HepG2 (cell line): ENCODE measurements around the gene MYOM1. TPM values are rescaled to one million over a fixed set of nuclear protein-coding genes. Genes with fewer than 3 reads are reported as not detected.
A peak's percentile ranks its signal among the peaks of the same experiment; 100 is the strongest.

Source experiments
- ATAD3A ChIP-seq: sonication (generic); formaldehyde crosslinking; IDR thresholded peaks from 2 replicates; pipeline ENCODE4 v1.4.0; 2020; ENCODE audit warnings: missing genetic modification reagents
- EED ChIP-seq: sonication (generic); formaldehyde crosslinking; IDR thresholded peaks from 2 replicates; pipeline ENCODE4 v1.5.0; 2020; ENCODE audit warnings: mild to moderate bottlenecking, missing genetic modification reagents
- GATAD2A ChIP-seq: IDR thresholded peaks from 2 replicates; pipeline ENCODE4 v1.6.1; 2016
- HNRNPH1 ChIP-seq: fragments of 200-400 bp; formaldehyde crosslinking; optimal IDR thresholded peaks from 2 replicates; pipeline ENCODE3; 2017; ENCODE audit warnings: mild to moderate bottlenecking, low read depth, low read length
- IRF9 ChIP-seq: sonication (generic); formaldehyde crosslinking; IDR thresholded peaks from 2 replicates; pipeline ENCODE4 v1.8.0; 2022; ENCODE audit warnings: missing genetic modification reagents, mild to moderate bottlenecking, borderline replicate concordance
- JUNB ChIP-seq: sonication (generic); formaldehyde crosslinking; IDR thresholded peaks from 2 replicates; pipeline ENCODE4 v1.8.0; 2022; ENCODE audit warnings: missing genetic modification reagents, mild to moderate bottlenecking, borderline replicate concordance
- MBD4 ChIP-seq: IDR thresholded peaks from 2 replicates; pipeline ENCODE4 v1.6.1; 2012; ENCODE audit warnings: low read length, inconsistent platforms, borderline replicate concordance
- NR2F1 ChIP-seq, 2 experiments: fragments of 450-650 bp in 1 of 2; formaldehyde crosslinking in 1 of 2; IDR thresholded peaks; 2 replicates each; pipeline versions ENCODE4 v1.5.0 to v1.6.1; 2016 to 2020; ENCODE audit warnings: mild to moderate bottlenecking in 1 of 2, missing compliant biosample characterization in 1 of 2, missing genetic modification reagents in 1 of 2, moderate library complexity in 1 of 2
- POGZ ChIP-seq: sonication (generic); formaldehyde crosslinking; IDR thresholded peaks from 2 replicates; pipeline ENCODE4 v1.4.0; 2020; ENCODE audit warnings: mild to moderate bottlenecking, missing genetic modification reagents
- STAG1 ChIP-seq: sonication (generic); formaldehyde crosslinking; IDR thresholded peaks from 2 replicates; pipeline ENCODE4 v1.4.0; 2020; ENCODE audit warnings: missing genetic modification reagents
- TEAD2 ChIP-seq: sonication (generic); formaldehyde crosslinking; IDR thresholded peaks from 2 replicates; pipeline ENCODE4 v1.9.0; 2021; ENCODE audit warnings: missing genetic modification reagents
- THAP11 ChIP-seq: IDR thresholded peaks from 2 replicates; pipeline ENCODE4 v1.6.1; 2016; ENCODE audit warnings: missing biosample characterization, missing genetic modification reagents
- ZBTB2 ChIP-seq: sonication (generic); formaldehyde crosslinking; IDR thresholded peaks from 2 replicates; pipeline ENCODE4 v1.8.0; 2022; ENCODE audit warnings: low read depth, missing genetic modification reagents
- ZBTB21 ChIP-seq: sonication (generic); formaldehyde crosslinking; IDR thresholded peaks from 2 replicates; pipeline ENCODE4 v1.4.0; 2020; ENCODE audit warnings: missing genetic modification reagents
- ZNF17 ChIP-seq: sonication (generic); formaldehyde crosslinking; IDR thresholded peaks from 2 replicates; pipeline ENCODE4 v1.5.0; 2020; ENCODE audit warnings: mild to moderate bottlenecking, missing genetic modification reagents
- ZNF207 ChIP-seq: fragments of 450-650 bp; IDR thresholded peaks from 2 replicates; pipeline ENCODE4 v1.6.1; 2016; ENCODE audit warnings: antibody characterized with exemption, borderline replicate concordance
- ZNF224 ChIP-seq: sonication (generic); formaldehyde crosslinking; IDR thresholded peaks from 2 replicates; pipeline ENCODE4 v1.5.0; 2020; ENCODE audit warnings: mild to moderate bottlenecking, missing genetic modification reagents
- ZNF234 ChIP-seq: sonication (generic); formaldehyde crosslinking; conservative IDR thresholded peaks from 2 replicates; pipeline ENCODE4 v1.5.1; 2020; ENCODE audit warnings: mild to moderate bottlenecking, missing genetic modification reagents
- ZNF383 ChIP-seq: sonication (generic); formaldehyde crosslinking; IDR thresholded peaks from 2 replicates; pipeline ENCODE4 v1.4.0; 2020; ENCODE audit warnings: missing genetic modification reagents, mild to moderate bottlenecking, borderline replicate concordance
- ZNF572 ChIP-seq: sonication (generic); formaldehyde crosslinking; IDR thresholded peaks from 2 replicates; pipeline ENCODE4 v1.5.1; 2020; ENCODE audit warnings: mild to moderate bottlenecking, missing genetic modification reagents
- ZNF788 ChIP-seq: sonication (generic); formaldehyde crosslinking; IDR thresholded peaks from 2 replicates; pipeline ENCODE4 v1.5.0; 2020; ENCODE audit warnings: mild to moderate bottlenecking, missing genetic modification reagents, borderline replicate concordance
- ZNF792 ChIP-seq: IDR thresholded peaks from 2 replicates; pipeline ENCODE4 v1.6.1; 2016
- ZSCAN5A ChIP-seq: sonication (generic); formaldehyde crosslinking; IDR thresholded peaks from 2 replicates; pipeline ENCODE4 v1.8.0; 2022; ENCODE audit warnings: mild to moderate bottlenecking, missing genetic modification reagents, borderline replicate concordance
- polyA plus RNA-seq, 8 experiments: library from polyadenylated mRNA; depleted of rRNA in 3 of 8; stranded (reverse) in 7 of 8; unstranded in 1 of 8; fragments of >200 nt; fragmentation: Illumina TruSeq in 4 of 8; extraction: Trizol in 4 of 8; gene quantifications; 2 replicates each; pipeline versions ENCODE4 v1.2.1 to v1.2.3, GENCODE V29; 2011 to 2016; ENCODE audit warnings: low read depth in 4 of 8, missing spikeins in 1 of 8, mixed read lengths in 1 of 8; ENCODE audit not compliant: insufficient read depth in 1 of 8
- total RNA-seq, 5 experiments: library from RNA; depleted of rRNA; stranded (reverse); fragments of >200 nt; fragmentation: Illumina TruSeq; extraction: Trizol; gene quantifications; 2 replicates each; pipeline ENCODE4 v1.2.3, GENCODE V29; 2016; ENCODE audit warnings: low read depth in 1 of 5
- TF ChIP-seq, protein P1 (sequence below): sonication (generic); formaldehyde crosslinking; IDR thresholded peaks from 2 replicates; pipeline ENCODE4 v1.8.1; 2022; ENCODE audit warnings: low read depth, mild to moderate bottlenecking, missing genetic modification reagents

The MYOM1 gene
- total and polyA plus RNA-seq, 2 of the 13 experiments (the other 11 are each of a cell fraction or from before 2014, with no cell fraction given): 0.46 to 0.98 TPM

- TF ChIP-seq EED (no peak), THAP11 (CRISPR knock-in tag) (peak; percentile 81), ZBTB21 (CRISPR knock-in tag) (no peak), ZNF224 (no peak), ZNF234 (CRISPR knock-in tag) (no peak), ZSCAN5A (CRISPR knock-in tag) (peak; percentile 82; the same call in 1 of the 2 replicates), ZNF572 (no peak), ATAD3A (CRISPR knock-in tag) (no peak), HNRNPH1 (no peak), ZNF17 (no peak), IRF9 (no peak), JUNB (no peak), GATAD2A (CRISPR knock-in tag) (peak; percentile 91), NR2F1 (CRISPR knock-in tag; IDR thresholded peaks at IDR 0.05) (peak; percentile 64 to 71), ZNF788 (CRISPR knock-in tag) (peak; percentile 65; the same call in 1 of the 2 replicates), ZNF383 (no peak), TEAD2 (CRISPR knock-in tag) (no peak), ZNF207 (no peak), MBD4 (no peak; the same call in 1 of the 2 replicates), ZBTB2 (CRISPR knock-in tag) (no peak), ZNF792 (0 out of 2 replicates have a peak, but pooled peaks have one; percentile 49), POGZ (CRISPR knock-in tag) (peak; percentile 85), STAG1 (CRISPR knock-in tag) (peak; percentile 14; the same call in 1 of the 2 replicates)
- TF ChIP-seq, protein P1, sequence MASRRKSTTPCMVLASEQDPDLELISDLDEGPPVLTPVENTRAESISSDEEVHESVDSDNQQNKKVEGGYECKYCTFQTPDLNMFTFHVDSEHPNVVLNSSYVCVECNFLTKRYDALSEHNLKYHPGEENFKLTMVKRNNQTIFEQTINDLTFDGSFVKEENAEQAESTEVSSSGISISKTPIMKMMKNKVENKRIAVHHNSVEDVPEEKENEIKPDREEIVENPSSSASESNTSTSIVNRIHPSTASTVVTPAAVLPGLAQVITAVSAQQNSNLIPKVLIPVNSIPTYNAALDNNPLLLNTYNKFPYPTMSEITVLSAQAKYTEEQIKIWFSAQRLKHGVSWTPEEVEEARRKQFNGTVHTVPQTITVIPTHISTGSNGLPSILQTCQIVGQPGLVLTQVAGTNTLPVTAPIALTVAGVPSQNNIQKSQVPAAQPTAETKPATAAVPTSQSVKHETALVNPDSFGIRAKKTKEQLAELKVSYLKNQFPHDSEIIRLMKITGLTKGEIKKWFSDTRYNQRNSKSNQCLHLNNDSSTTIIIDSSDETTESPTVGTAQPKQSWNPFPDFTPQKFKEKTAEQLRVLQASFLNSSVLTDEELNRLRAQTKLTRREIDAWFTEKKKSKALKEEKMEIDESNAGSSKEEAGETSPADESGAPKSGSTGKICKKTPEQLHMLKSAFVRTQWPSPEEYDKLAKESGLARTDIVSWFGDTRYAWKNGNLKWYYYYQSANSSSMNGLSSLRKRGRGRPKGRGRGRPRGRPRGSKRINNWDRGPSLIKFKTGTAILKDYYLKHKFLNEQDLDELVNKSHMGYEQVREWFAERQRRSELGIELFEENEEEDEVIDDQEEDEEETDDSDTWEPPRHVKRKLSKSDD: no peak; the same call in 1 of the 2 replicates
Observed at GRCh38 chr18:3060667-3061580, 158.8 kb downstream of the MYOM1 start (continued).
